GM12864 (cell line): ENCODE data around the gene CFAP299.

Experiments
- DNase-seq: peaks from one replicate; pipeline ENCODE4 v3.0.0-alpha.2; 2011; ENCODE audit warnings: low read depth
- H3K4me3 ChIP-seq: 2 replicates; pipeline ENCODE4 v1.5.1; 2011; ENCODE audit warnings: mild to moderate bottlenecking, low read depth, low read length, control low read depth
- TF ChIP-seq, protein P1 (sequence below): IDR thresholded peaks from 2 replicates; pipeline ENCODE4 v1.5.1; 2011; ENCODE audit warnings: low read depth, mild to moderate bottlenecking, moderate library complexity, low read length, control low read depth, inconsistent platforms; ENCODE audit errors: missing control alignments

The CFAP299 gene

DNA sequence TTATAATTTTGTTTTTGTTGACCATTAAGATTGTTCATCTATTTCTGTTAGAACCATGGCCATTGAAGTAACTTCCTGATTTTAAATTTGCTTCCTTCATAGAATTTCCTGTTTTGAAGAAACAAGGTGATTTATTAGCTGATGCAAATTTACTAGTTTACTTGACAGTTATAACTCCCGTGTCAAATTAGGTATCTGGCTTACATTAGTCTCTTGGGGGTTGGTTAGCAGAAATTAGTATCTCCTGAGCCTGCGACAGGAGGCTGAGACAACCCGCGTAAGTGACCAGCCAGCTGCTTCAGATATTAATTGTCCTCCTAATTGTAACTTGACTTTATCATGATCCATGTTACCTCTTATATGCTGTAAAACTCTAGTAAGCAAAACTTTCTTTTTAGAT is 154.3 kb downstream of the CFAP299 start:
- DNase-seq, result no peak
- TF ChIP-seq, protein P1, sequence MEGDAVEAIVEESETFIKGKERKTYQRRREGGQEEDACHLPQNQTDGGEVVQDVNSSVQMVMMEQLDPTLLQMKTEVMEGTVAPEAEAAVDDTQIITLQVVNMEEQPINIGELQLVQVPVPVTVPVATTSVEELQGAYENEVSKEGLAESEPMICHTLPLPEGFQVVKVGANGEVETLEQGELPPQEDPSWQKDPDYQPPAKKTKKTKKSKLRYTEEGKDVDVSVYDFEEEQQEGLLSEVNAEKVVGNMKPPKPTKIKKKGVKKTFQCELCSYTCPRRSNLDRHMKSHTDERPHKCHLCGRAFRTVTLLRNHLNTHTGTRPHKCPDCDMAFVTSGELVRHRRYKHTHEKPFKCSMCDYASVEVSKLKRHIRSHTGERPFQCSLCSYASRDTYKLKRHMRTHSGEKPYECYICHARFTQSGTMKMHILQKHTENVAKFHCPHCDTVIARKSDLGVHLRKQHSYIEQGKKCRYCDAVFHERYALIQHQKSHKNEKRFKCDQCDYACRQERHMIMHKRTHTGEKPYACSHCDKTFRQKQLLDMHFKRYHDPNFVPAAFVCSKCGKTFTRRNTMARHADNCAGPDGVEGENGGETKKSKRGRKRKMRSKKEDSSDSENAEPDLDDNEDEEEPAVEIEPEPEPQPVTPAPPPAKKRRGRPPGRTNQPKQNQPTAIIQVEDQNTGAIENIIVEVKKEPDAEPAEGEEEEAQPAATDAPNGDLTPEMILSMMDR, result no peak
- no peak overlapping the region for H3K4me3 ChIP-seq

DNA sequence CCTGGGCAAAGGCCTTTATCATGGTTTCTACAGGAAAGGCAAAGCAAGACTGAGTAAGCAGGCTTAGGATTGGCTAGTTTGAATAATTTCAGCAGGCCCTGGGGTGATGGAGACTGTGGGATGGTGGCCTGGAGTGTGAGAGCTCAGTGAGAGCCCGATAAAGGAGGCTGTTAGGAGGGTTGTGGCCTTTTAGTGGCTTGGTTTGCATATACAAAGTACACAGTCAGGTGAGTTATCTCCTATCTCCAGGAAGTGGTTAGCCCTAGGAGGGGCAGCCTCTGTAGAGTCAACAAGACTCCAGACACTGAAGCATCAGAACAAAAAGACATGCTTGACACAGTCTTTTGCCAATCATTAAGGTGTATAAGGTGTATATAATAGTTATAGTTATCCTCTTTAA is 157.2 kb downstream of the CFAP299 start:
- no peak for DNase-seq
- no peak overlapping the region for H3K4me3 ChIP-seq

DNA sequence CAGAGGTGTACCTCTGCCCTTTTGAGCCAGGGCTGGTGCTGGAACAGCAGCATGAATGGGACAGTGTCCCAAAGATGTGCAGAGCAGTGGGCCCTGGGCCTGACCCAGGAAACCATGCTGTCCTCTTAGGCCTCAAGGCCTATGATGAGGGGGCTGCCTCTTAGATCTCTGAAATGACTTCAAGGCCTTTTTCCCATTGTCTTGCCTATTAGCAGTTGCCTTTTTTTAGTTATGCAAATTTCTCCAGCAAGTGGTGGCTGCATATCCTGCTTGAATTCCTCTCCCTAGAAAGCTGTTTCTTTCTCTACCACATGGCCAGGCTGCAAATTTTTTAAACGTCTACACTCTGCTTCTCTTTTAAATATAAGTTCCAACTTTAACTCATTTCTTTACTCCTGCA is 160.3 kb downstream of the CFAP299 start:
- no peak for DNase-seq
- TF ChIP-seq, protein P1, result no peak
- H3K4me3 ChIP-seq, result no peak overlapping the region

More for the DNA sequence above, 157.2 kb downstream of the CFAP299 start:
- TF ChIP-seq, protein P1, result no peak

DNA sequence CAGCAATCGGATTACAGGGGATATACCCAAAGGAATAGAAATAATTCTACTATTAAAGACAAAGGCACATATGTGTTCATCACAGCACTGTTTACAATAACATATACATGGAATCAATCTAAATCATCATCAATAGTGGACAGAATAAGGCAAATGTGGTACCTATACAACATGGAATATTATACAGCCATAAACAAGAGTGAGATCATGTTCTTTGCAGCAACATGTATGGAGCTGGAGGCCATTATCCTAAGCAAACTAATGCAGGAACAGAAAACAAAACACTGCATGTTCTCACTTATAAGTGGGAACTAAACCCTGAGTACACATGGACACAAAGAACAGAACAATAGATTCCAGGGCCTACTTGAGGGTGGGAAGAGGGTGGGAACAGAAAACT is 163.2 kb downstream of the CFAP299 start:
- no peak overlapping the region for H3K4me3 ChIP-seq
- no peak for DNase-seq
- TF ChIP-seq, protein P1, result no peak

DNA sequence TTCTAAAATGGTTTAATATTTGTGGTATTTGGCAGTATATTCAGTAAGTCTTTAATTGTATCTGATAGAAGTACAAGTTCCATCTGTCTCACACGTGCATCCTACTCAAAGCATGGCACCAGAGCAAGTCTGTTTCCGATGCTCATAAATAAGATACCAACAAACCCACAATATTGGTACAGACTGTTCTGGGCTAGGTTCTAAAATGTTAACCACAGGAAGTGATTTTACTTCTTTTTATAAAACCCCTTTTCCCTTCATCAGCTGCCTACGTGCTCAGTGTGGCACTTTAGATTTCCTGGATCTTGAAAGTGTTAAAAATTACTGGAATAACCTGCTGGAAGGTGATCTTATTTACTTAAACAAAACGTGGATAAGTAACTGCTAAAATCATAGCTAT is 165.1 kb downstream of the CFAP299 start:
- no peak overlapping the region for H3K4me3 ChIP-seq
- TF ChIP-seq, protein P1, result no peak
- DNase-seq, result no peak

DNA sequence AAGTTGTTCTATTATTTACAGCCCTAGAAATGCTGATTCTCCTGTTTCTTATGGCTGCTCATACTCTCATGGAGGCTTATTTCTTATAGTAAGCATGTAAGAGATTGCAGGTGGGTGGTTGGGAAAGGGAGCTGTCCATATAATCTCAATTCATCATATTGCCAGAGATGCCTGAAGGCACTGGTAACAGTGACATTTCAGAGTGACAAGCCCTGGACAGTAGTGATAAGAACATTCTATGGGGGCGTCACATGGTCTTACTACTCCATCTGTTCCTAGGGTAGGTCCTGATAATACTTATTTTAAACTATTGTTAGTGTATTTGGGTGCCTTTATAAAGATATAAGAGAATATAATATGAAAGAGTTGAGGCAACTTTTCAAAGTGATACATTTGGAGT is 171.5 kb downstream of the CFAP299 start:
- no peak for DNase-seq
- no peak overlapping the region for H3K4me3 ChIP-seq
- TF ChIP-seq, protein P1, result no peak

DNA sequence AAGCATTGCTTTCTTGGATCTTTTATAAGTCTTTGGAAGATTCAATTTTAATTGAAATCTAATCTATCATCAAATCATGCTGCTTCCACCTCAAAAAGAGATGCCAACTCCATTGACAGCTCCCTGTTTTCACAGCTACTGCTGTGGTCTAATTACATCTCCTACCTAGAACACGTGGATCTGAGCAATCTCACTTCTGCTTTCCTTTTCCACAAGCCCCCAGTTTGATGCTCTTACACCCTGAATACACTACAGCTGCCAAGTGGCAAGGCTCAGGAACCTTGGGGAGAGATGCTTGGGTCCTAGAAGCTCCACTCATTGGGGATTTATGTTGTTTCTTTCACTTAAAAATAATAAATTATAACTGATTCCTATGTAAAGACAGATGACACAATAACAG is 172.0 kb downstream of the CFAP299 start:
- TF ChIP-seq, protein P1, result no peak
- DNase-seq, result no peak
- no peak overlapping the region for H3K4me3 ChIP-seq
